GM19463 (cell line): Measurements from ENCODE around the gene DGCR6L.
"Not testable (repeated sequence)": the region's sequence is repeated elsewhere in the genome, so short reads cannot be mapped to it uniquely, and the experiment has no call there.

Experiments
- ATAC-seq: cut with Tn5 transposase; IDR thresholded peaks from one replicate; pipeline ENCODE4 v1.9.1; 2021; ENCODE audit warnings: mild to moderate bottlenecking, moderate library complexity; ENCODE audit not compliant: unreplicated experiment

DGCR6L gene

GRCh38 chr22:20319745-20320658 lies at the start of gene DGCR6L:
TSS of gene DGCR6L (minus strand) at chr22:20320060. CDS start at chr22:20319988, 72 bp downstream.
- peak; percentile 63 for ATAC-seq

GRCh38 chr22:20368875-20369274 lies 49.0 kb upstream of the DGCR6L start:
- not testable (repeated sequence) for ATAC-seq

- ATAC-seq: not testable (repeated sequence)
Measured at GRCh38 chr22:20366841-20367240, 47.0 kb upstream of the DGCR6L start.

GRCh38 chr22:20364335-20365260 lies 44.7 kb upstream of the DGCR6L start:
- ATAC-seq: not testable (repeated sequence)

- ATAC-seq: not testable (repeated sequence)
Measured at GRCh38 chr22:20362403-20362802, 42.5 kb upstream of the DGCR6L start.

- not testable (repeated sequence) for ATAC-seq
Measured at GRCh38 chr22:20361752-20362229, 41.9 kb upstream of the DGCR6L start.

- not testable (repeated sequence) for ATAC-seq
Measured at GRCh38 chr22:20360866-20361751, 41.2 kb upstream of the DGCR6L start.

- ATAC-seq: not testable (repeated sequence)
Measured at GRCh38 chr22:20360261-20360660, 40.4 kb upstream of the DGCR6L start.

GRCh38 chr22:20358503-20359239 lies 38.8 kb upstream of the DGCR6L start:
- not testable (repeated sequence) for ATAC-seq

- ATAC-seq: not testable (repeated sequence)
Measured at GRCh38 chr22:20357967-20358366, 38.1 kb upstream of the DGCR6L start.

- not testable (repeated sequence) for ATAC-seq
Measured at GRCh38 chr22:20356906-20357305, 37.0 kb upstream of the DGCR6L start.

GRCh38 chr22:20355939-20356636 lies 36.2 kb upstream of the DGCR6L start:
- ATAC-seq: not testable (repeated sequence)

- ATAC-seq: no peak
Measured at GRCh38 chr22:20354238-20354975, 34.5 kb upstream of the DGCR6L start.

GRCh38 chr22:20352536-20352935 lies 32.7 kb upstream of the DGCR6L start:
- not testable (repeated sequence) for ATAC-seq

- ATAC-seq: not testable (repeated sequence)
Measured at GRCh38 chr22:20346553-20346952, 26.7 kb upstream of the DGCR6L start.

GRCh38 chr22:20338291-20338690 lies 18.4 kb upstream of the DGCR6L start:
- not testable (repeated sequence) for ATAC-seq

- ATAC-seq: not testable (repeated sequence)
Measured at GRCh38 chr22:20337807-20338206, 17.9 kb upstream of the DGCR6L start.

GRCh38 chr22:20336561-20336960 lies 16.7 kb upstream of the DGCR6L start:
- not testable (repeated sequence) for ATAC-seq
